ENCODE results near the gene CFAP141.

DNA sequence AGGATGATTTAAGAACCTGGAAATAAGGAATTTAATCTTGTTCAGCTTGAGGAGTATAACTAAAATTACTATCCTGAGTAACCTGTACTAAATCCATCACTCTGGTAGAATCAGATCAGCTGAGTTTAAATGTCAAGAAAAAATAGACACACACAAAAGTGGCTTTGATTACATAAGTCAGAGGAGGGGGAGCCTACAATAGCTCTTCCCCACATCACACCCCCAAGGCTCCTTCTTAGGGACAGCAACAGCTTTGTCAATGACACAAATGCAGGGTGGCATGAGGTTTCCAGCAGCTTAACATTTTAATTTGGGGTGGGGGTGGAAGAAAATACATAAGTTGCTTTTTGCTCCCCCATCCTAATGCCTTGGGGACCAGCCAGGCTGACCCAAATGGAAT lies 38.7 kb downstream of the CFAP141 start:
- TF ChIP-seq EP300 (IDR thresholded peaks at IDR 0.05): no peak
- TF ChIP-seq, protein P1, sequence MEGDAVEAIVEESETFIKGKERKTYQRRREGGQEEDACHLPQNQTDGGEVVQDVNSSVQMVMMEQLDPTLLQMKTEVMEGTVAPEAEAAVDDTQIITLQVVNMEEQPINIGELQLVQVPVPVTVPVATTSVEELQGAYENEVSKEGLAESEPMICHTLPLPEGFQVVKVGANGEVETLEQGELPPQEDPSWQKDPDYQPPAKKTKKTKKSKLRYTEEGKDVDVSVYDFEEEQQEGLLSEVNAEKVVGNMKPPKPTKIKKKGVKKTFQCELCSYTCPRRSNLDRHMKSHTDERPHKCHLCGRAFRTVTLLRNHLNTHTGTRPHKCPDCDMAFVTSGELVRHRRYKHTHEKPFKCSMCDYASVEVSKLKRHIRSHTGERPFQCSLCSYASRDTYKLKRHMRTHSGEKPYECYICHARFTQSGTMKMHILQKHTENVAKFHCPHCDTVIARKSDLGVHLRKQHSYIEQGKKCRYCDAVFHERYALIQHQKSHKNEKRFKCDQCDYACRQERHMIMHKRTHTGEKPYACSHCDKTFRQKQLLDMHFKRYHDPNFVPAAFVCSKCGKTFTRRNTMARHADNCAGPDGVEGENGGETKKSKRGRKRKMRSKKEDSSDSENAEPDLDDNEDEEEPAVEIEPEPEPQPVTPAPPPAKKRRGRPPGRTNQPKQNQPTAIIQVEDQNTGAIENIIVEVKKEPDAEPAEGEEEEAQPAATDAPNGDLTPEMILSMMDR (IDR thresholded peaks at IDR 0.05): no peak
